NCI-H146 treated with DMSO at 0.1 percent for 48 hours (cell line): ENCODE measurements around the gene TMEM25.
"Not testable (repeated sequence)": the region's sequence is repeated elsewhere in the genome, so short reads cannot be mapped to it uniquely, and the experiment has no call there.

Experiments
- DNase-seq: peaks from one replicate; lab custom pipeline; 2025; ENCODE audit not compliant: unreplicated experiment; lab: John Stamatoyannopoulos, UW

Gene TMEM25

GRCh38 chr11:118531597-118532084 lies 649 bp downstream of the TMEM25 start:
- DNase-seq: no peak

DNA sequence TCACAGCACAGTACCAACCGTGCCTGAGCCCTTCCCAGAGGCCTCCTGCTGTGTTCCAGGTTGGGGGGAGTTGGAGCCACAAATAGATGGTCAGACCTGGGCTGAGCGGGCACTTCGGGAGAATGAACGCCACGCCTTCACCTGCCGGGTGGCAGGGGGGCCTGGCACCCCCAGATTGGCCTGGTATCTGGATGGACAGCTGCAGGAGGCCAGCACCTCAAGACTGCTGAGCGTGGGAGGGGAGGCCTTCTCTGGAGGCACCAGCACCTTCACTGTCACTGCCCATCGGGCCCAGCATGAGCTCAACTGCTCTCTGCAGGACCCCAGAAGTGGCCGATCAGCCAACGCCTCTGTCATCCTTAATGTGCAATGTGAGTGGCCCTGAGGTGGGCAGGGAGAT lies 1.1 kb downstream of the TMEM25 start:
- no peak for DNase-seq

GRCh38 chr11:118532852-118533768 lies 2.1 kb downstream of the TMEM25 start:
- DNase-seq: no peak

DNA sequence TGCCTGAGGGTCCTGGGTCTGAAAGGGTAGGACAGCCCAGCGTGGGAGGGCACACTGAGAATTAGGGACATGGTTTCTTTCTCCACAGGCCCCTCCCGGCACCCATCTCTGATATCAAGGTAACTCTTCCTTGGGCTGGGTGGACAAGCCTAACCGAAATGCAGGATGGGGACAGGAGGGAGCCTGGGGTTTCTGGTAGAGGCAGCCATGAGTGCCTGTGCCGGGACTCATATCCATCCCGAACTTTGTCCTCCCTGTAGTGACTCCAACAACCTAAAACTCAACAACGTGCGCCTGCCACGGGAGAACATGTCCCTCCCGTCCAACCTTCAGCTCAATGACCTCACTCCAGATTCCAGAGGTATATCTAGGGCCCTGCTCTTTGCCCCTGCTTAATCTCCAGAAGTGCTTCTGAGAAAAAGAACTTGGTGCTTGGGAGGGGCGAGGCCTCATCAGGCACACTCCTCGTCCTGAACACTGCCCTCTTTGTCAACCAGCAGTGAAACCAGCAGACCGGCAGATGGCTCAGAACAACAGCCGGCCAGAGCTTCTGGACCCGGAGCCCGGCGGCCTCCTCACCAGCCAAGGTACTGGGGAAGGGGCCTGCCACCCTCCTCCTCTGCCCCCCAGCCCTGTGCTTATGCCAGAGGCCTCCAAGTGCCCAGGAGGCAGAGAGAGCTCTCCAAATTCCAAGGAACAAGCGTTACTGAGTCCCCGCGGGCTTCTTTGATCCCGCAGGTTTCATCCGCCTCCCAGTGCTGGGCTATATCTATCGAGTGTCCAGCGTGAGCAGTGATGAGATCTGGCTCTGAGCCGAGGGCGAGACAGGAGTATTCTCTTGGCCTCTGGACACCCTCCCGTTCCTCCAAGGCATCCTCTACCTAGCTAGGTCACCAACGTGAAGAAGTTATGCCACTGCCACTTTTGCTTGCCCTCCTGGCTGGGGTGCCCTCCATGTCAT lies 3.1 kb downstream of the TMEM25 start:
- DNase-seq: no peak

GRCh38 chr11:118535261-118535660 lies 4.3 kb downstream of the TMEM25 start:
- DNase-seq: no peak

DNA sequence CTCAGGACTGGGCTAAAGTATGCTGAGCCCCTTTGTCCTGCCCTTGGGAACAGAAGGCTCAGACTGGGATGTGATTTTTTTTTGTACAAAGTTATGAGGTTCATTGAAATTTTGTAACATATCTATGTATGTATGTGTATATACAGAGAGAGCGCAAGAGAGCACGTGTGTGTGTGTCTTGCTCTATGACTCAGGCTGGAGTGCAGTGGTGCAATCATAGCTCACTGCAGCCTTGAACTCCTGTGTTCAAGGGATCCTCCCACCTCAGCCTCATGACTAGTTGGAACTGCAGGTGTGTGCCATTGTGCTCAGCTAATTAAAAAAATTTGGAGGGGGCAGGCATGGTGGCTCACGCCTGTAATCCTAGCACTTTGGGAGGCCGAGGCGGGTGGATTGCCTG lies 5.7 kb downstream of the TMEM25 start:
- DNase-seq: no peak

DNA sequence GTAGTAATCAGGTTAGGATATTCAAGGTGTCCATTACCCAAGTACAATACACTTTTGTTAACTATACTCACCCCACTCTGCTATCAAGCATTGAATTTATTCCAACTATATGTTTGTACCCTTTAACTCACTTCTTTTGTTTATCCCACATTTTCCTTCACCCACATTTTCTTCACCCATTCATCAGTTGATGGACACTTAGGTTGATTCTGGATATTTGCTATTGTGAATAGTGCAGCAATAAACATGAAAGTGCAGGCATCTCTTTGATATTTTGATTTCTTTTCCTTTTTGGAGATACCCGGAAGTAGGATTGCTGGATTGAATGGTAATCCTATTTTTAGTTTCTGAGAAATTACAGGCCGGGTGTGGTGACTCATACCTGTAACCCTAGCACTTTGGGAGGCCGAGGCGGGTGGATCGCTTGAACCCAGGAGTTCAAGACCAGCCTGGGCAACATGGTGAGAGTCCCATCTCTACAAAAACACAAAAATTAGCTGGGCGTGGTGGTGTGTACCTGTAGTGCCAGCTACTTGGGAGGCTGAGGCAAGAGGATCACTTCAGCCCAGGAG lies 6.5 kb downstream of the TMEM25 start:
- no peak for DNase-seq

DNA sequence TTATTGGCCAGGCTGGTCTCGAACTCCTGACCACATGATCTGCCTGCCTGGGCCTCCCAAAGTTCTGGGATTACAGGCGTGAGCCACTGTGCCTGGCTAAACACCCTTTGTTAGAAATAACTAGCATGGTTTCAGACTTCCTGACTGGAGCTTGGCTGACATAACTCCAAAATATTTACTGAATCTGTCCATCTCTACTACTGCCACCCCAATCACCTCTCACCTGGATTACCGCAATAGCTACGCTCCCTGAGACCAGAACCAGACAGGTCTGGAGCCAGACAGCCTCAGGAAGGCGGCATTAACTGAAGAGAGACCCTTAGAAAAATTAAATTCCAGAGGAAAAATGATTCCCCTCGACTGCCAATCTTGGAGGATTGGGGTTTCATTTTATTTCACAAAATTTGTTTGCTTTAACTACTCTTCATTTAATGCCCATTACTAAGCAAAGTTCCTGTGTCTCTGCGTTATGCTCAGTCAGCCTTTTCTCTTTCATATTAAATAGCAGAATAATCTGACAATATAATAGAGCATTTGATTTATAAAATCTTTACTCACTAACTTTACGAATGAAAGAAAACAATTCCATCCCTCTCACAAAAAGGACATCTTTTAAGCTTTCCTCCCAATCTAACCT lies 13.1 kb downstream of the TMEM25 start:
- DNase-seq: no peak

DNA sequence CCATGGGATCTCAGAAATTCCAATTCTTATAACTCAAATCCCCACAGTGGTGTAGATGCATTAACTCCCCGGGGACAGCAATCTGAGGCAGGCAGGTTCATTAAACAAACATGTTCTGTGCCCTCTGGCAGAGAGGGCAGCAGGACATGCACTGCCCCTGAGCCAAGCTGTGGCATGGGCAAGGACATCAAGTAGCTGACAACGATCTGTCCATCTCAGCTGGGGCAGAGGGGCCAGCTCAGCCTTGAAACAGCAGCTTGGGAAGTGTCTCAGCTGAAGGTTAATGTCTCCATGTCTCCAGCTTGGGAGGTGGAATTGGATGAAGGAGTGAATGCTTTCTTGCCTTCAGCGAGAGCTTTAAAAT lies 13.6 kb downstream of the TMEM25 start:
- DNase-seq: no peak

DNA sequence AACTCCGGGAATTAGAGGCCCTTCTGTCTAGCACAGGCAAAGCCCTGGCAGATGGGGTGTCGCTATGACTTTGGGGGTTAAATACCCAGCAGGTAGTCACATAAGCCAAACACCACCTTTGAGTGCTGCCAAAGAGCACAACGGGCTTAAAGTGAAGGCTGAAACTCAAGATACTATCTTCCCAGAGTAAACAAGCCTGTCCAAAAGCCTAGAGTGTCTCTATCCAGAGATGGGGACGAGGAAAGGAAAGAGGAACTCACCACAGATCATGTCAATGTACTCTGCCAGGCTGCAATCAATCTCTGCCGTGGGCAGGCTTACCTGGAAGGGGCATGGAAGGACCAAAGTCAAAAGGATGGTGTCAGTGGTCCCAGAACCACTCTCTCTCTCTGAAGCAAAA lies 14.5 kb downstream of the TMEM25 start:
- DNase-seq: no peak

DNA sequence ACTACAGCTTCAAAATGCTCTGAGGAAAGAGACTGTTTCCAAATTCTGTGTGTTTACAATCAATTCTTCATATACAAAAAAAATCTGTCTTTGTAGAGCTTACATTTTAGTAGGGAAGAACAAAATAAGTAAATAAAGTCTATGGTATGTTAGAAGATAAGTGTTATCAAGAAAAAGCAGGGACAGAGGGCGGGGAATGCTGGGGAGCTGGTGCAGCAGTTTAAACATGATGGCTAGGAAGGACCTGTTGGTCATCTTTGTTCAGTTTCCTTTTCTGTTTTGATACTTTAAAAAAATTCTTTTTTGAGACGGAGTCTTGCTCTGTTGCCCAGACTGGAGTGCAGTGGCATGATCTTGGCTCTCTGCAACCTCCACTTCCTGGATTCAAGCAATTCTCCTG lies 16.1 kb downstream of the TMEM25 start:
- no peak for DNase-seq

GRCh38 chr11:118552341-118552740 lies 21.3 kb downstream of the TMEM25 start:
- DNase-seq: no peak

DNA sequence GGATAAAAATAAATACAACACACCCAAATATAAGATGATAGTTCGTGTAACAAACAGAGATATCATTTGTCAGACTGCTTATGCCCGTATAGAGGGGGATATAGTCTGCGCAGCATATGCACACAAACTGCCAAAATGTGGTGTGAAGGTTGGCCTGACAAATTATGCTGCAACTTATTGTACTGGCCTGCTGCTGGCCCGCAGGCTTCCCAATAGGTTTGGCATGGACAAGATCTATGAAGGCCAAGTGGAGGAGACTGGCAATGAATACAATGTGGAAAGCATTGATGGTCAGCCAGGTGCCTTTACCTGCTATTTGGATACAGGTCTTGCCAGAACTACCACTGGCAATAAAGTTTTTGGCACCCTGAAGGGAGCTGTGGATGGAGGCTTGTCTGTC lies 29.8 kb downstream of the TMEM25 start:
- DNase-seq: no peak

GRCh38 chr11:118565051-118565450 lies 34.1 kb downstream of the TMEM25 start:
- no peak for DNase-seq

DNA sequence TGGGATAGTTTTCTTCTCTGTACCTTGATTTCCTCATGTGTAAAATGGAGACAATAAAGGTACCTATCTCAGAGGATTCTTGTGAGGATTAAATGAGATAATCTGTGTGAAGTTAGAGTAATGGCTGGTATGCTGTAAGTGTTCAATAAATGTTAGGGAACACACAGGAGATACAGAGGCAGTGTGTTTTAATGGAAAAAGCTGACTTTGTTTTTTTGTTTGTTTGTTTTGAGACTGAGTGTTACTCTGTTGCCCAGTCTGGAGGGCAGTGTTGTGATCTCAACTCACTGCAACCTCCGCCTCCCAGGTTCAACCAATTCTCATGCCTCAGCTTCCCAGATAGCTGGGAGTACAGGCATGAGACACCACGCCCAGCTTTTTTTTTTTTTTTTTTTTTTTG lies 38.7 kb downstream of the TMEM25 start:
- no peak for DNase-seq

- no peak for DNase-seq
Observed at GRCh38 chr11:118570787-118571186, 39.8 kb downstream of the TMEM25 start.

DNA sequence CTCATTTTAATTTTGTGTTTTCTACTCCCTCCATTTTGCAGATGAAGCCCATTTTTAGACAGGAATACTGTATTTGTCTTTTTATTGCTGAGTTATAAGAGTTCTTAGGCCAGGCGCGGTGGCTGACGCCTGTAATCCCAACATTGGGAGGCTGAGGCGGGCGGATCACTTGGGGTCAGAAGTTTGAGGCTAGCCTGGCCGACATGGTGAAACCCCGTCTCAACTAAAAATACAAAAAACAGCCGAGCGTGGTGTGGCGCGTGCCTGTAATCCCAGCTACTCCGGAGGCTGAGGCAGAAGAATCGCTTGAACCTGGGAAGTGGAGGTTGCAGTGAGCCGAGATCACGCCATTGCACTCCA lies 40.7 kb downstream of the TMEM25 start:
- not testable (repeated sequence) for DNase-seq

GRCh38 chr11:118572061-118572980 lies 41.3 kb downstream of the TMEM25 start, which contains the start of gene ARCN1:
Gene ARCN1 (plus strand): TSS chr11:118572409. CDS start chr11:118572548, 139 bp downstream.
- peak; percentile 51 for DNase-seq

- DNase-seq: no peak
Observed at GRCh38 chr11:118572981-118573550, 42.1 kb downstream of the TMEM25 start.
